OCI-LY3 (cell line): ENCODE data around the gene STPG3.
A peak's percentile ranks its signal among the peaks of the same experiment; 100 is the strongest.

ENCODE experiments used
- H2AFZ ChIP-seq: fragments of 200-600, 300-600 bp; shearing (Covaris generic); 2 replicates; pipeline ENCODE4 v1.6.0; 2014; ENCODE audit warnings: antibody characterized with exemption, low read depth, low read length
- H3K27ac ChIP-seq: fragments of 200-600, 300-600 bp; sonication (generic); 2 replicates; pipeline ENCODE4 v1.5.1; 2014; ENCODE audit warnings: mild to moderate bottlenecking, low read length, moderate library complexity, mixed read lengths
- H3K27me3 ChIP-seq: fragments of 200-600, 300-600 bp; sonication (generic); 2 replicates; pipeline ENCODE4 v1.6.1; 2014; ENCODE audit warnings: low read depth, low read length, mixed read lengths
- H3K36me3 ChIP-seq: fragments of 200-600, 300-600 bp; sonication (generic); replicated peaks from 2 replicates; pipeline ENCODE3; 2014; ENCODE audit warnings: low read depth, low read length, mixed read lengths
- H3K4me1 ChIP-seq: fragments of 300-600, 200-600 bp; sonication (generic); 2 replicates; pipeline ENCODE4 v1.6.1; 2014; ENCODE audit warnings: low read length, mixed read lengths
- H3K4me2 ChIP-seq: fragments of 200-600, 300-600 bp; sonication (generic); 2 replicates; pipeline ENCODE4 v1.6.1; 2014; ENCODE audit warnings: low read length, mixed read lengths
- H3K4me3 ChIP-seq: fragments of 300-600, 200-600 bp; sonication (generic); 2 replicates; pipeline ENCODE4 v1.5.1; 2014; ENCODE audit warnings: antibody characterized with exemption, mild to moderate bottlenecking, low read length, moderate library complexity
- H3K79me2 ChIP-seq: fragments of 300-600, 200-600 bp; shearing (Covaris generic); 2 replicates; pipeline ENCODE4 v1.6.1; 2014; ENCODE audit warnings: mild to moderate bottlenecking, low read length, mixed read lengths
- H3K9ac ChIP-seq: fragments of 300-600, 200-600 bp; shearing (Covaris generic); 2 replicates; pipeline ENCODE4 v1.6.0; 2014; ENCODE audit warnings: mild to moderate bottlenecking, low read length, moderate library complexity
- H3K9me3 ChIP-seq: fragments of 200-600, 300-600 bp; shearing (Covaris generic); 2 replicates; pipeline ENCODE4 v1.6.1; 2014; ENCODE audit warnings: low read length, mixed read lengths; ENCODE audit not compliant: insufficient read depth
- H4K20me1 ChIP-seq: fragments of 200-600, 300-600 bp; sonication (generic); 2 replicates; pipeline ENCODE4 v1.6.1; 2016; ENCODE audit warnings: low read length, mixed read lengths; ENCODE audit not compliant: insufficient read depth
- CTCF ChIP-seq: fragments of 200-600, 300-600 bp; sonication (generic); IDR thresholded peaks from 2 replicates; pipeline ENCODE4 v1.5.1; 2014; ENCODE audit warnings: antibody characterized with exemption, low read length, low read depth
- EZH2phosphoT487 ChIP-seq: fragments of 200-600 bp; shearing (Covaris generic); IDR thresholded peaks from 2 replicates; pipeline ENCODE4 v1.6.1; 2018; ENCODE audit warnings: antibody characterized with exemption, mixed run types, low read depth

The STPG3 gene

GRCh38 chr9:137251194-137251461, at the start of gene STPG3:
Gene STPG3, plus strand, starts transcription at chr9:137251286. Its CDS starts 1 bp downstream, at chr9:137251287.
- Histone ChIP-seq H2AFZ (no peak within 1 kb of the TSS), H3K27me3 (no peaks in the 10 kb centered on the region), H3K4me1 (peaks cover 28% of the 10 kb centered on the region), H3K4me2 (peak within 1 kb of the TSS; percentile 91), H3K4me3 (peak within 1 kb of the TSS; percentile 88), H3K36me3 (peaks cover under 1% of the 10 kb centered on the region), H3K9me3 (no peaks in the 10 kb centered on the region), H4K20me1 (0 out of 2 replicates have a peak, but pooled peaks cover 2% of the 10 kb centered on the region), H3K27ac (no peak within 1 kb of the TSS), H3K79me2 (peaks cover 18% of the 10 kb centered on the region), H3K9ac (no peak within 1 kb of the TSS)
- no peak for TF ChIP-seq CTCF
- TF ChIP-seq EZH2phosphoT487, result no peak

- Histone ChIP-seq H2AFZ (no peak overlapping the region), H3K9me3 (no peaks in the 10 kb centered on the region), H3K79me2 (peaks cover 60% of the 10 kb centered on the region), H3K9ac (no peak overlapping the region), H3K4me1 (peaks cover 33% of the 10 kb centered on the region), H3K36me3 (no peaks in the 10 kb centered on the region), H3K27ac (no peak overlapping the region), H3K27me3 (no peaks in the 10 kb centered on the region), H4K20me1 (no peaks in the 10 kb centered on the region; the same call in 1 of the 2 replicates), H3K4me2 (no peak overlapping the region), H3K4me3 (no peak overlapping the region)
- TF ChIP-seq CTCF, result no peak
- no peak for TF ChIP-seq EZH2phosphoT487
Observed at GRCh38 chr9:137202966-137203365, 48.1 kb upstream of the STPG3 start.

GRCh38 chr9:137204731-137205125, 46.4 kb upstream of the STPG3 start:
- Histone ChIP-seq H3K27ac (0 out of 2 replicates have a peak overlapping the region, but pooled peaks have one; percentile 30), H3K9me3 (no peaks in the 10 kb centered on the region), H3K27me3 (no peaks in the 10 kb centered on the region), H2AFZ (no peak overlapping the region), H3K79me2 (peaks cover 60% of the 10 kb centered on the region), H3K4me1 (peaks cover 29% of the 10 kb centered on the region), H3K4me2 (peak overlapping the region; percentile 95), H4K20me1 (no peaks in the 10 kb centered on the region; the same call in 1 of the 2 replicates), H3K9ac (peak overlapping the region; percentile 83), H3K36me3 (no peaks in the 10 kb centered on the region), H3K4me3 (peak overlapping the region; percentile 93)
- no peak for TF ChIP-seq CTCF
- no peak for TF ChIP-seq EZH2phosphoT487

- peaks cover 29% of the 10 kb centered on the region for H3K4me1 ChIP-seq
- no peaks in the 10 kb centered on the region for H3K9me3 ChIP-seq
- H3K36me3 ChIP-seq, result peaks cover 5% of the 10 kb centered on the region
- no peak within 1 kb of the TSS for H2AFZ ChIP-seq
- TF ChIP-seq EZH2phosphoT487, result no peak
- TF ChIP-seq CTCF, result no peak
- peak within 1 kb of the TSS; percentile 95 for H3K4me2 ChIP-seq
- H3K79me2 ChIP-seq, result peaks cover 60% of the 10 kb centered on the region
- no peaks in the 10 kb centered on the region; the same call in 1 of the 2 replicates for H4K20me1 ChIP-seq
- no peaks in the 10 kb centered on the region for H3K27me3 ChIP-seq
- peak within 1 kb of the TSS; percentile 83 for H3K9ac ChIP-seq
- H3K27ac ChIP-seq, result peak within 1 kb of the TSS; percentile 50
- peak within 1 kb of the TSS; percentile 93 for H3K4me3 ChIP-seq
Observed at GRCh38 chr9:137205126-137206069, 45.7 kb upstream of the STPG3 start, which contains the start of the genes NDOR1 and TMEM203. Gene NDOR1, plus strand, starts transcription at chr9:137205700. Its CDS starts 78 bp downstream, at chr9:137205778. Gene TMEM203, minus strand, starts transcription at chr9:137205648. Its CDS starts 234 bp downstream, at chr9:137205414.
